Germinal center (tissue), 1 donor: ENCODE measurements around the gene ZNF839.
"Not testable (repeated sequence)": the region's sequence is repeated elsewhere in the genome, so short reads cannot be mapped to it uniquely, and the experiment has no call there.

ENCODE experiments used
- DNase-seq: peaks from one replicate; pipeline ENCODE4 v3.0.0; 2012; ENCODE audit warnings: mixed read lengths, low spot score

ZNF839 gene

DNA sequence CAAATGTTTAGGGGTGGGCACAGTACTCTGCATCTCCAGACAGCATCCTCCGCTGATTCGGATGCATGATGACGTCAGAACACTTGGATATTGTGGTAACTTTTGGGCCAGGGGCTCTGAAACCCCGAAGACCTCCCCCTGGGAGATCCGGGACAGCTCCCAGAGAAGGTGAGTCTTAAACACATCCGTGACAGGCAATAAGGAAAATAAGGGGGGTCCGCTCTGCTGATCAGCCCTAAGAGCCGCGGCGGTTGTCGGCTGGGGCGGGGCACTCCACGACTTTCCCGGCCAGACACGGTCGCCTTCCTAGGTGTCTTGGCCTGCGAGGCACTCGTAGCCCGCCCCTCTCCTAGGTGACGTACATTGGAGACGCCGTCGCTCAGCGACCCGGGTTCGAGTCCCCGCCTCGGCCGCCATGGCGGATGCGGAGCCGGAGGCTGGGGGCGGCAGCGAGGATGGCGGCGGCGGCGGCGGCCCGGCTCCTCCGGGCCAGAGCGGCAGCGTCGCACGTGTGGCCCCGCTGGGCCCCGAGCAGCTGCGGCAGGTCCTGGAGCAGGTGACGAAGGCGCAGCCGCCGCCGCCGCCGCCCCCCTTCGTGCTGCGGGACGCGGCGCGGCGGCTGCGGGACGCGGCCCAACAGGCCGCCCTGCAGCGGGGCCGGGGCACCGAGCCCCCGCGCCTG lies at the start of gene ZNF839:
Gene ZNF839 (plus strand): TSS at position 396 of the 682 bp plus-strand sequence. CDS start 20 bp downstream, at position 416.
- DNase-seq = peak; percentile 87

DNA sequence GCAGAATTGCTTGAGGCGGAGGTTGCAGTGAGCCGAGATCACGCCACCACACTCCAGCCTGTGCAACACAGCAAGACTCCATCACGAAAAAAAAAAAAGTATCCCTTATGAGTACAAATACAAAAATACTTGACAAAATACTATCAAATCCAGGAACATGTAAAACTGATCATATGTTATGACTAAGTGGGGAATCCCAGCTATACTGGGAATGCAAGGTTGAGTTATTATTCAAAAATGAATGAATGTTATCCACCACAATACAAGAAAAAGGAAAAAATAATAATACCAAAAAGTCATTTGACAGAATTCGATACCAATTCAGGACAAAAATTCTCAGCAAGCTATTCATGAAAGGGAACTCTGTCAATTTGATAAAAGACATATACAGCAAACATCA lies 47.2 kb upstream of the ZNF839 start:
- DNase-seq = no peak

GRCh38 chr14:102275866-102276265 lies 43.7 kb upstream of the ZNF839 start:
- no peak for DNase-seq

GRCh38 chr14:102277874-102278630 lies 41.5 kb upstream of the ZNF839 start:
- no peak for DNase-seq

DNA sequence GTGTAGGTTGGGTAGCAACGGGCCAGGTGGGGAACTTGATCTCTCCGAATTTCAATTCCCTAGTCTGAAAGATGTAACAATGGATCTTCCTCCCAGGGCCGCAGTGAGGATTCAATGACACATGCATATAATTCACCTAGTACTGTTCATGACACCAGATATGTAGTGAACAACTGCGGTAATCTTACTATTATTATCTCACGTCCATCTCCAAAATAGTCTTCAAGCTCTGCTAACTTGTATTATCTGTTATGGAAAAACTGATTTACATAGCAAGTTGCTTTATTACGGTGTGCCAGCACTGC lies 41.0 kb upstream of the ZNF839 start:
- no peak for DNase-seq

- no peak for DNase-seq
These were observed 40.3 kb upstream of the ZNF839 start for GRCh38 chr14:102279282-102279681.

DNA sequence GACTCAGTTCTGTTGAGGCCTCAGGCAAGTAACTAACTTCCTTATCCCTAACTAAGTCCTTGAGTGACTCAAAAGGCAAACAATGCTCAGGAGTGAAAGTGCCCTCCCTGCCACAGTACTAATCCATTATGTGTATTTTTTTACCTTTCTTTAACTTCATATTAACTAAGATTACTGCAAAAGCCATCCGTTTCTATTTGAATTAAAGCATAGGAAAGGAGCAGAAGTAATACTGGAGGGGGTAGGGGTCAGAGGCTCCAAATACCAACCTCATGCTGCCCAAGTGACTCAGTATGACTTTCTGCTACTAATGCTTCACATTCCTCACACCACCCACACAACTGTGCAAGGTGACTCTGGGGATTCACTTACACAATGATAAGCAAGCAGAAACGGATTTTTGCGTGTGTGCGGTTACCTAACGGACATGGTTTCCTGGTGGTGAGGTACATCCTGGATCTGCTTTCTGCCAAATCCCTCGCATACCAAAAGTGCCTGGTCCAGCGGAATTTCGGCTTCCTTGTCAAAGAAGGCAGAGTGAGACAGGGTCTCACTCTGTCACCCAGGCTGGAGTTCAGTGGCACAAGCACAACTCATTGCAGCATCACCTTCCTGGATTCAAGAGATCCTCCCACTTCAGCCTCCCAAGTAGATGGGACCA lies 39.7 kb upstream of the ZNF839 start:
- no peak for DNase-seq

DNA sequence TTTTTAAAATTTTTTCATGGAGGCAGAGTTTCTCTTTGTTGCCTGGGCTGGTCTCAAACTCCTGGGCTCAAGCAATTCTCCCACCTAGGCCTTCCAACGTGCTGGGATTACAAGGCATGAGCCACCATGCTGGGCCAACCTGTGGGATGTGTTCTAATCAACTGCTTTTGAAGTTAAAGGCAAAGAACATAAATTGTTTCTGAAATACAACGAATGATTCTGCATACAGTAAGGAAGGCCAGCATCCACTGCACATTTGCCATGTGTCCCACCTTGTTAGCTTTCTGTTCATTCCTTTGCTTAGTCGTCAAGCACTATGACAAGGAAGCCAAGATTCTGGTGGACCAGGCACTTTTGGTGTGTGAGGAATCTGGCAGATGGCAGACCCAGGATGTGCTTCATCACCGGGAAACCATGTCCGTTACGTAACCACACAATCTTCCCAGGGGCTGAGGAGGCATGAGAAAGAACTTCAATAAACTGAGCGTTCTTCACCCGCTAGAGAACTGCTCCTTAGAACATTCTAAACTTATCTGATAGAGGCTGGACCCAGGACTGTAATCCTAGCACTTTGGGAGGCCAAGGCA lies 39.1 kb upstream of the ZNF839 start:
- DNase-seq = no peak

- no peak for DNase-seq
These were observed 36.6 kb upstream of the ZNF839 start for GRCh38 chr14:102282751-102283465.

DNA sequence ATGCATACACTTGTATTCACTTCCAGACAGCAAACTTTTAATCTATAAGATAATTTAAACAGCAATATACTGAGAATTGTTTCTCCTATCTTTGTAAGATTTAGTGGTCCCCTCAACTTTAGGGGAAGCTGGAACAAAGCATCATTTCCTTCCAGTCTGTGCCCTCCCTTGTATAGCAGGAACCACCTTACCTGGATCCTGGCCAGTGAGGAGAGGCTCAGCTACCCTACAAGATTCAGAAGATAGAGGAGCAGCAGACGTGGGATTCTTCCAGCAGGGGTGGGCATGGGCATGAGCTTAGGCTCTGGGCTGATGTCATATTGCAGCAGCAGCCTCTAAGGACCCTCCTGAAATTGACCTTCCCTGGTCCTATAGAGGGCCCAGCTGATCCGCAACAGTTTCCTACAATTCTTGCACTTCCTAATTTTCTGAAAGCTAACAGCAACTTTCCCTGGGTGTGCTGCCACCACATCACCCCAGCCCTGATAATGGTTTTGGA lies 35.9 kb upstream of the ZNF839 start:
- no peak for DNase-seq

DNA sequence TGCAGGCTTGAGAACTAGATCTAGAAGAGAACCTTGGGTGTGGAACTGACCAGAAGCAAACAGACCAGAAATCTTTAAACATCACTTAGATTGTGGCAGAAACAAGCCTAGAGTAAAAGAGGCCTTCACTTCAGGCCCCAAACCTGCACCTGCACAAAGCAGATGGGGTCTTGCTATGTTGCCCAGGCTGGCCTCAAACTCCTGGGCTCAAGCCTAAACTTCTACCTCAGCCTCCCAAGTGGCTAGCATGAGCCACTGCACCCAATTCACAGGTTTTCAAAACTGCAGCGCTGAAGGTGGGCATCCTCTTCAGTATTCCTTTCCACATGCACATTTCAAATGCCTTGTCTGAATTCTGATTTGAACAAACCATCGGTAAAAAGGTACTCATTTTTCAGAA lies 34.4 kb upstream of the ZNF839 start:
- no peak for DNase-seq

DNA sequence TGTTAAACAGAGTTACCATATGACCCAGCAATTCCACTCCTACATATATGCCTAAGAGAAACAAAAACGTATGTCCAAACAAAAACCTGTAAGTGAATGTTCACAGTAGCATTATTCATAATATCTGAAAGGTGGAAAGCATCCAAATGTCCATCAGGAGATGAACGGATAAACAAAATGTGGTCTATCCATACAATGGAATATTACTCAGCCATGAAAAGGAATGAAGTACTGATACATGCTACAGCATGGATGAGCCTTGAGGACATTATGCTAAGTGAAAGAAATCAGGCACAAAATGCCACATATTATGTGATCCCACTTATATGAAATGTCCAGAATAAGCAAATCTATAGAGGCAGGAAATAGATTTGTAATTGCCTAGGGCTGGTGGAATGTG lies 31.4 kb upstream of the ZNF839 start:
- no peak for DNase-seq

GRCh38 chr14:102292441-102292840 lies 27.1 kb upstream of the ZNF839 start:
- DNase-seq = no peak

DNA sequence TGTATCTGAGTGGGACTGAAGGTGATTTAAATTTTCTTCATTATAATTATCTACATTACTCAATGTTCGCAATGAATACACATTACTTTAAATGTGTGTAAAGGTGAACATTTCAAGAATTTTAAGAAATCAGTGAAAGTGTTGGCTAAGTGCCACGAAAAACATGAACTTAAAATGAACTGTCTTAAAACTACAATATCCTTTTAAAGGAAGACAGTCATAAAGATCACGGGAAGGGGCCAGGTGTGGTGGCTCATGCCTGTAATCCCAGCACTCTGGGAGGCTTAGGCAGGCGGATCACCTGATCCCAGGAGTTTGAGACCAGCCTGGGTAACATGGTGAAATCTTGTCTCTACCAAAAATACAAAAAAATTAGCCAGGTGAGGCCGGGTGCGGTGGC lies 25.8 kb upstream of the ZNF839 start:
- DNase-seq = no peak

DNA sequence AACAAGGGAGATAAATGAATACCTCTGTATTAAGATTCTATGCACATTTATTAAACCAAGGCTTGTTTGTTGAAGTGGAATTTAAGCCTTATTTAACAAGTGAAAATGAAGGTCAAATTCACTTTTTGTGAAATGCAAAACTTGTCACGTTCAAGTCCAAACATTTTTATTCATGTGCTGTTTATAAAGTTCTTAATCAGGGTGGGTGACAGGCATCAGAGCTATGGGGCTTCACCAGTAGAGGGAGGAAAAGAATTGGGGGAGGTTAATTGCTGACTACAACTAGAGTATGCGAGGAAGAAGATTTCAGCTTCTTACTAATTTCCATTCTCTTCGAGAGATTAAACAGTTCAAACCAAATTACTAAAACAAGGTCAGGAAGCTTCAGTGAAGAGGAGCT lies 24.3 kb upstream of the ZNF839 start:
- no peak for DNase-seq

DNA sequence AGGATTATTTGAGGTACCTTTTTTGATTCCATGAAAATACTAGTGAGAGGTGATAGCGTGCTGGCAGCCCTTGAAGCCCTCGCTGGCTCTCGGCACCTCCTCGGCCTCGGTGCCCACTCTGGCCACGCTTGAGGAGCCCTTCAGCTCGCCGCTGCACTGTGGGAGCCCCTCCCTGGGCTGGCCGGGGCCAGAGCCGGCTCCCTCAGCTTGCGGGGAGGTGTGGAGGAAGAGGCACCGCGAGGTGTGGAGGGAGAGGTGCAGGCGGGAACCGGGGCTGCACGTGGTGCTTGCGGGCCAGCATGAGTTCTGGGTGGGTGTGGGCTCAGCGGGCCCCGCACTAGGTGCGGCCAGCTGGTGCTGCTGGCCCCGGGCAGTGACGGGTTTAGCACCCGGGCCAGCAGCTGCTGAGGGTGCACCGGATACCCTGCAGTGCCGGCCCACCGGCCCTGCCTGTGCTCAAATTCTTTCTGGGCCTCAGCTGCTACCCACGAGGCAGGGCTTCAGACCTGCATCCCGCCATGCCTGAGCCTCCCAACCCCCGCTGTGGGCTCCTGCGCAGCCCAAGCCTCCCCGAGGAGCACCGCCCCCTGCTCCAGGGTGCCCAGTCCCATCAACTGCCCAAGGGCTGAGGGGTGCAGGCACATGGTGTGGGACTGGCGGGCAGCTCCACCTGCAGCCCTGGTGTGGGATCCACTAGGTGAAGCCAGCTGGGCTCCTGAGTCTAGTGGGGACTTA lies 21.9 kb upstream of the ZNF839 start:
- no peak for DNase-seq

DNA sequence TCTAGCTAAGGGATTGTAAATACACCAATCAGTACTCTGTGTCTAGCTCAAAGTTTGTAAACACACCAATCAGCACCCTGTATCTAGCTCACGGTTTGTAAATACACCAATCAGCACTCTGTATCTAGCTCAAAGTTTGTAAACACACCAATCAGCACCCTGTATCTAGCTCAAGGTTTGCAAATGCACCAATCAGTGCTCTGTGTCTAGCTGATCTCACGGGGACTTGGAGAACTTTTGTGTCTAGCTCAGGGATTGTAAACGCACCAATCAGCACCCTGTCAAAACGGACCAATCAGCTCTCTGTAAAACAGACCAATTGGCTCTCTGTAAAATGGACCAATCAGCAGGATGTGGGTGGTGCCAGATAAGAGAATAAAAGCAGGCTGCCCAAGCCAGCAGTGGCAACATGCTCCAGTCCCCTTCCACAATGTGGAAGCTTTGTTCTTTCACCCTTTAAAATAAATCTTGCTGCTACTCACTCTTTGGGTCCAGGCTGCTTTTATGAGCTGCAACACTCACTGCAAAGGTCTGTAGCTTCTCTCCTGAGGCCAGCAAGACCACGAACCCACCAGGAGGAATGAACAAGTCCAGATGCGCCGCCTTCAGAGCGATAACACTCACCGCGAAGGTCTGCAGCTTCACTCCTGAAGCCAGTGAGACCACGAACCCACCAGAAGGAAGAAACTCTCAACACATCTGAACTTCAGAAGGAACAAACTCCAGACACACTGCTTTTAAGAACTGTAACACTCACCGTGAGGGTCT lies 21.1 kb upstream of the ZNF839 start:
- not testable (repeated sequence) for DNase-seq

- no peak for DNase-seq
These were observed 15.9 kb upstream of the ZNF839 start for GRCh38 chr14:102303664-102304063.

DNA sequence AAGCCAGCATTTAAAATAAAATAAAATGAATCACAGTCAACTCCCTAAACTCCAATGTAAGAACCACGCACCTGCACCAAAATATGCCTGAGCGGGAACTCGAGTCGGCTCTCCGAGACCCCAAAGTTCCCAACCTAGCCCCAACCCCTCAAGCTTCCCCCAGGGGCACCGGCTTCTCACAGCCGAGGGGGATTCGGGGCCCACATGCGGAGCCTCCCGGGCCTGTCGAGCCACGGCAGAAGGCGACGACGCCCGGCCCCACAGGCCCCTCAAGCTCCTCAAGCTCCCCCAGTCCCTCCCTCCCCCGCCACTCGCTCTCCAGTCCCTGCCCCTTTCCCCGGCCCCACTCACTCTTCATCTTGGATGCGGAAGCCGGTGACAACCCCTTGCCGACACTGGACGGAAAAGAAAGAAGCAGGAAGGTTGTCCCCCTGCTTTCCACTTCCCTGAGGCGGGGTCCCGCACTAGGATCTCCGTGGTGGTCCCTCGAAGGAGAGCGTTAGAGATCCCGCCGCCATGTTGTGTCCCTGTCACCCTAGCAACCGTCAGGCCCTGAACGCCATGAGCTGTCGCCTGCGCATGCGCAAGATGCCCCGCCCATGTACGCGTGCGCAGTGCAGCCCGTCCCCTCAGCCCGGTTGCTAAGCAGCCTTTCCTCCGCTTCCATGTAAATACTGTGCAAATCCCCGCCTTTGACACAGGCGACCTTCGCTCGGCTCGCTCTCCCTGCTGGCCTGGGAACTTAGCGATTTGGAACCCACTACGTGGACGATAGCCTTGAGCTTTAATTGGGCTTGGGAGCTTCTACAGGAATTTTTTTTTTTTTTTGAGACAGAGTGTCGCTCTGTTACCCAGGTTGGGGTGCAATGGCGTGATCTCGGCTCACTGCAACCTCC lies 14.7 kb upstream of the ZNF839 start, which contains the start of gene MOK:
Gene MOK (minus strand): TSS at position 554 of the 896 bp plus-strand sequence. CDS start 196 bp downstream, at position 358.
- DNase-seq = peak; percentile 98
